Astrocyte (in vitro differentiated cells and primary cell): ENCODE measurements around the gene ABHD17C. TPM values are rescaled to one million over a fixed set of nuclear protein-coding genes. Genes with fewer than 3 reads are reported as not detected.

Experiments used
- DNase-seq: peaks from one replicate; pipeline ENCODE4 v3.0.0-alpha.2; 2010; ENCODE audit warnings: low read depth
- FAIRE-seq: peaks from 2 replicates; lab custom pipeline; 2011; peaks lifted over from hg19 to GRCh38; lab: Jason Lieb, UNC
- H2AFZ ChIP-seq: 2 replicates; pipeline ENCODE4 v1.6.0; 2012; ENCODE audit warnings: low read depth, low read length, inconsistent platforms
- H3K27ac ChIP-seq: 2 replicates; pipeline ENCODE4 v1.5.1; 2011; ENCODE audit warnings: low read depth, low read length, inconsistent platforms
- H3K27me3 ChIP-seq: 2 replicates; pipeline ENCODE4 v1.6.0; 2011; ENCODE audit warnings: low read length, inconsistent platforms; ENCODE audit not compliant: insufficient read depth
- H3K36me3 ChIP-seq: 2 replicates; pipeline ENCODE4 v1.5.1; 2011; ENCODE audit warnings: low read length, inconsistent platforms; ENCODE audit not compliant: insufficient read depth
- H3K4me1 ChIP-seq: 2 replicates; pipeline ENCODE4 v1.5.1; 2011; ENCODE audit warnings: low read length, inconsistent platforms; ENCODE audit not compliant: insufficient read depth
- H3K4me2 ChIP-seq: 2 replicates; pipeline ENCODE4 v1.6.0; 2012; ENCODE audit warnings: low read length, inconsistent platforms
- H3K4me3 ChIP-seq: 2 replicates; pipeline ENCODE4 v1.5.1; 2011; ENCODE audit warnings: low read depth, mild to moderate bottlenecking, low read length, inconsistent platforms; ENCODE audit not compliant: insufficient read depth
- H3K79me2 ChIP-seq: 2 replicates; pipeline ENCODE4 v1.6.0; 2012; ENCODE audit warnings: mild to moderate bottlenecking, low read length, inconsistent platforms; ENCODE audit not compliant: insufficient read depth
- H3K9ac ChIP-seq: 2 replicates; pipeline ENCODE4 v1.6.0; 2012; ENCODE audit warnings: mild to moderate bottlenecking, low read length, inconsistent platforms
- H3K9me3 ChIP-seq: 2 replicates; pipeline ENCODE4 v1.5.1; 2012; ENCODE audit warnings: low read depth, mild to moderate bottlenecking, low read length, inconsistent platforms; ENCODE audit not compliant: insufficient read depth
- H4K20me1 ChIP-seq: 2 replicates; pipeline ENCODE4 v1.6.0; 2012; ENCODE audit warnings: low read length, inconsistent platforms; ENCODE audit not compliant: insufficient read depth
- H3K27ac Mint-ChIP-seq: one replicate; pipeline ENCODE4 v1.8.0; 2021; ENCODE audit warnings: mild to moderate bottlenecking, mixed read lengths; ENCODE audit not compliant: unreplicated experiment
- H3K27me3 Mint-ChIP-seq: one replicate; pipeline ENCODE4 v1.8.0; 2021; ENCODE audit warnings: low read depth, mixed read lengths; ENCODE audit not compliant: unreplicated experiment
- H3K36me3 Mint-ChIP-seq: one replicate; pipeline ENCODE4 v1.8.0; 2021; ENCODE audit warnings: low read depth, mixed read lengths; ENCODE audit not compliant: unreplicated experiment
- H3K4me1 Mint-ChIP-seq: one replicate; pipeline ENCODE4 v1.8.0; 2021; ENCODE audit warnings: low read depth, mixed read lengths; ENCODE audit not compliant: unreplicated experiment
- H3K4me3 Mint-ChIP-seq: one replicate; pipeline ENCODE4 v1.8.0; 2021; ENCODE audit warnings: mild to moderate bottlenecking, moderate library complexity, mixed read lengths; ENCODE audit not compliant: unreplicated experiment
- H3K9me3 Mint-ChIP-seq: one replicate; pipeline ENCODE4 v1.8.0; 2021; ENCODE audit warnings: mild to moderate bottlenecking, mixed read lengths; ENCODE audit not compliant: unreplicated experiment
- CTCF ChIP-seq: IDR thresholded peaks from 2 replicates; pipeline ENCODE4 v1.5.1; 2011; ENCODE audit warnings: low read depth, mild to moderate bottlenecking, inconsistent platforms, low read length, moderate library complexity; ENCODE audit not compliant: insufficient read depth
- EZH2 ChIP-seq: IDR thresholded peaks from 2 replicates; pipeline ENCODE4 v1.6.1; 2012; ENCODE audit warnings: mild to moderate bottlenecking, low read length, inconsistent platforms; ENCODE audit not compliant: insufficient read depth
- total RNA-seq: library from RNA; stranded (reverse); gene quantifications from 2 replicates; pipeline ENCODE4 v1.2.1, GENCODE V29; 2021

ABHD17C gene
- total RNA-seq, 1 donor from 2014 or later, result 10.2 TPM

DNA sequence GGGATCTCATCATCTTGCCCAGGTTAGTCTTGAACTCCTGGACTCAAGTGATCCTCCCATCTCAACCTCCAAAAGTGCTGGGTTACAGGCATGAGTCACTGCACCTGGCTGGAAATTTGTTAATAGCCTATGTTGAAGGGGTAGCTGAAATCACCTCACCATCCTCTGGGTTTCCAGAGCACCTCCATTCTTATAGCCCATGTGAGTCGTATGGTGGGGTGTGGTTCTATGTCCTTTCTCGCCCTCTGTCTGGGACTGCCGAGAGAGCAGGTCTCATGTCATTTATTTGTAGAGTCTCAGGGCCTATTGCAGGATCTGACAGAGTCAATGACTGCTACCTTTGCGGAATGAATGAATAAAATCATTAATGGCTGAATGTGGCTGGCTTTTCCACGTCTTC is 105.0 kb downstream of the ABHD17C start:
- Histone ChIP-seq H3K36me3 (no peaks in the 10 kb centered on the region), H2AFZ (no peak overlapping the region), H4K20me1 (peaks cover 2% of the 10 kb centered on the region), H3K4me2 (no peak overlapping the region), H3K9ac (no peak overlapping the region), H3K79me2 (no peaks in the 10 kb centered on the region), H3K4me1 (no peaks in the 10 kb centered on the region), H3K9me3 (no peaks in the 10 kb centered on the region), H3K27ac (no peak overlapping the region), H3K4me3 (no peak overlapping the region), H3K27me3 (no peaks in the 10 kb centered on the region)
- H3K27ac Mint-ChIP-seq, result no peak overlapping the region
- no peak for TF ChIP-seq CTCF
- TF ChIP-seq EZH2, result no peak
- FAIRE-seq, result no peak
- DNase-seq, result no peak
- H3K4me1 Mint-ChIP-seq, result no peaks in the 10 kb centered on the region
- peaks cover 3% of the 10 kb centered on the region for H3K9me3 Mint-ChIP-seq
- no peak overlapping the region for H3K4me3 Mint-ChIP-seq
- H3K36me3 Mint-ChIP-seq, result peaks cover 6% of the 10 kb centered on the region
- peaks cover 9% of the 10 kb centered on the region for H3K27me3 Mint-ChIP-seq

DNA sequence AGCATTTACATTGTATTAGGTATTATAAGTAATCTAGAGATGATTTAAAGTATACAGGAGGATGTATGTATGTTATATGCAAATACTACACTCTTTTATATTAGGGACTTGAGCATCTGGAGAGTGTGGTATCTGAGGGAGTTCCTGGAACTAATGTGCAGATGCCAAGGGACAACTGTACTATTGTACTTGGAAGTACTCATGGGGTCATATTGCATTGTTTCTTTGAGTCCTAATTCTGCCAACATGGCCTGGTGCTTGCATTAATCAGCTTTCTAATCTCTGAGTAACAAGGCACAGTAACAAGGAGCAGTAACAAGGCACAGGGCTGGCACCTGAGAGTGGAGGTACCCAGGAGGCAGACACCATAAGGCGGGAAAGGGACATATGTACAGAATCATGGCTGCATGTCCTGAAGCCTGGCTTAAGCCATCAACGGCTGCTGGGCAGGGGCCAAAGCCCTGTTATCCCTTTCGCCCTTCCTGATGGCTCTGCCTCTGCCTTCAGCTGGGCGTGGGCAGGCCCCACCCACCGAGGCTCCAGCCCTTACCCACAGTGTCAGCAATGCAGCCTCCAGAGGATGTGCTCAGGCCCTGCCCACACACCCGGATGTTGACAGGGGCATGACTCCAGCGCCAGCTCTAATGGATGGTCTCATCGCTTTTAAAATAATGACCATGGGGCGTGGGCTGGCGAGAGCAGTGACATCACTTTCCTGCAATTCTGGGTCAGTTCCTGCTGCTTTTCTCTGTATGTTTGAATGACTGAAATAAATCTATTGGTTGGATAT is 107.0 kb downstream of the ABHD17C start:
- Histone ChIP-seq H2AFZ (no peak overlapping the region), H3K27me3 (no peaks in the 10 kb centered on the region), H3K4me1 (no peaks in the 10 kb centered on the region), H3K9me3 (no peaks in the 10 kb centered on the region), H3K36me3 (no peaks in the 10 kb centered on the region), H3K4me3 (no peak overlapping the region), H4K20me1 (peaks cover 2% of the 10 kb centered on the region), H3K27ac (no peak overlapping the region), H3K4me2 (peak overlapping the region; percentile 9), H3K79me2 (no peaks in the 10 kb centered on the region), H3K9ac (no peak overlapping the region)
- DNase-seq (peak; percentile 49), FAIRE-seq (no peak)
- no peak overlapping the region for H3K27ac Mint-ChIP-seq
- H3K9me3 Mint-ChIP-seq, result peaks cover 4% of the 10 kb centered on the region
- TF ChIP-seq EZH2, result no peak
- no peak for TF ChIP-seq CTCF
- no peak overlapping the region for H3K4me3 Mint-ChIP-seq
- peaks cover 9% of the 10 kb centered on the region for H3K27me3 Mint-ChIP-seq
- H3K4me1 Mint-ChIP-seq, result no peaks in the 10 kb centered on the region
- H3K36me3 Mint-ChIP-seq, result peaks cover 6% of the 10 kb centered on the region
